HG02678 (cell line): ENCODE data around the gene ATP8B3.
"Not testable (repeated sequence)": the region's sequence is repeated elsewhere in the genome, so short reads cannot be mapped to it uniquely, and the experiment has no call there.

Source experiments
- ATAC-seq: cut with Tn5 transposase; IDR thresholded peaks from one replicate; pipeline ENCODE4 v1.9.1; 2021; ENCODE audit warnings: mild to moderate bottlenecking, moderate library complexity; ENCODE audit not compliant: unreplicated experiment

Gene ATP8B3

DNA sequence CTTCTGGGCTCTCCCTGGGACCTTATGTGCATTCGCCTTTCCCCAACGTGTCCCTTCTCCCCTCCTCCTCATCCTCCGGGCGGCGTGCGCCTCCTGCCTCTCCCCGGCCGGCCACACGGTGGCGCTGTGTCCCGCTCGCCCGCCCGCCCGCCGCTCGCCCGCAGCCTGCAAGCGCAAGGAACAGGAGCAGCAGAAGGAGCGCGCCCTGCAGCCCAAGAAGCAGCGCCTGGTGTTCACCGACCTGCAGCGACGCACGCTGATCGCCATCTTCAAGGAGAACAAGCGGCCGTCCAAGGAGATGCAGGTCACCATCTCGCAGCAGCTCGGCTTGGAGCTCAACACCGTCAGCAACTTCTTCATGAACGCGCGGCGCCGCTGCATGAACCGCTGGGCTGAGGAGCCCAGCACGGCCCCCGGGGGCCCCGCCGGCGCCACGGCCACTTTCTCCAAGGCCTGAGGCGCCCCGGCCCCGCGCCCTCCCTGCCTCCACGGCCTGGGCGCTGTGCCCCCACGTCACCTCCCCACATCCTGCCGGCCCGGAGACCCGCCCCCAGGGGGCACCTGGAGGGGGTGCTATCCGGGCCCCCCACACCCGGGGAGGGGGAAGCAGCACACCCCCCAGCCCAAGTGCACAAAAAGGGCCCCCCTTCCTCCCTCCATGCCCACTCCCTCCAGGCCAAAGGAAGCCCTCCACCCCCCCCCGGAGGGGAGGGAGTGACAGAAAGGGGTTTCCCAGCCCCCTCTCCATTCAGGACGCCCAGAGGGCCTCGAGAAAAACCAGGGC is 36.9 kb downstream of the ATP8B3 start:
- no peak for ATAC-seq

DNA sequence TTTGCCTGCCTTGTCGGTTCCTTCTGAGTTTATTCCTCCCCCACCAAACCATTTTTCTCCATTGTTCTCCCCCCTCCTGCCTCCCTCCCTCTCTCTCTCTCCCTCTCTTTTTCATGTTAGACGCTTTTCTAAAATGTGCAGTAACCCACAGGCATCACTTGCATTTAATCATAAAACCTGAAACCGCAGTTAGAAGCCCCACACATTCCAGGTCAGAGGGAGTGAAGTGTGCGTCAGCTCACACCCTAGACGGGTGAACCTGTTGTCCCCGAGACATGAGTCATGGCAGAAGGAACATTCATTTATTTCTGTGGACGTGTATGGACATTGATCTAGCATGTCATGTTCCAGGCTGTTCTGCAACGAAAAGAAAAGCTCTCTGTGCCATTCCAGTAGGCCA is 38.9 kb downstream of the ATP8B3 start:
- no peak for ATAC-seq

DNA sequence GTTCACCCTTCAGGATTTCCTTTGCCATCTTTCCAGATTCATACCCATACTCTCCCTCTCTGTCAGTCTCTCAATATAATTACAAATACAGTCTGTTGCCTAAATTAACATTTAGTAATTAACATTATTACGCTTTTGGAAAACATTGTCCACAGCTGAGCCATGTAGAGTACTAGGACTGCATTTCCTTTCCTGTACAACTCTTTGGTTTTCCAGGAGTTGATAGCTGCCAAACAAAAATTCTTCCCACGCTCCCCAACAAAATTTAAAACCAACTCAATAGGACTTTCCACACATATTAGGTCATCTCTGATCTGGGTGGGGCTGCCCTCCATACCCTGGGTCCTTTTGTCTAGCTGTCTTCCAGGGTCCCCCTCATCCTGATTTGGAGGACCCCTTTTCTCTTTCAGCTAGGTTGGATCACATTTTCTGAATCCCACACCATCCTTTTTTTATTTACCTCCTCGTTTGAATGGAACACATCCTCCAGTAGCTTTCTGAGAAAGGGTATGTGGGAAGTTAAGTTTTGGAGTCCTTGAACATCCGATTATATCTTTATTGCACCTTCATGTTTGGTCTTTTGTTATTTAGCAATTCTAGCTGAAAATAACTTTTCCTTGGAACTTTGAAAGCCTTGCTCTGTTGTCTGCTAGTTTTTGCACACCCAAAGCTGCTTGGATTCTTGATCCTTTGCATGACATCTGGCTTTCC is 41.1 kb downstream of the ATP8B3 start:
- ATAC-seq, result no peak

- no peak for ATAC-seq
Measured at GRCh38 chr19:1769645-1769985, 42.5 kb downstream of the ATP8B3 start.

DNA sequence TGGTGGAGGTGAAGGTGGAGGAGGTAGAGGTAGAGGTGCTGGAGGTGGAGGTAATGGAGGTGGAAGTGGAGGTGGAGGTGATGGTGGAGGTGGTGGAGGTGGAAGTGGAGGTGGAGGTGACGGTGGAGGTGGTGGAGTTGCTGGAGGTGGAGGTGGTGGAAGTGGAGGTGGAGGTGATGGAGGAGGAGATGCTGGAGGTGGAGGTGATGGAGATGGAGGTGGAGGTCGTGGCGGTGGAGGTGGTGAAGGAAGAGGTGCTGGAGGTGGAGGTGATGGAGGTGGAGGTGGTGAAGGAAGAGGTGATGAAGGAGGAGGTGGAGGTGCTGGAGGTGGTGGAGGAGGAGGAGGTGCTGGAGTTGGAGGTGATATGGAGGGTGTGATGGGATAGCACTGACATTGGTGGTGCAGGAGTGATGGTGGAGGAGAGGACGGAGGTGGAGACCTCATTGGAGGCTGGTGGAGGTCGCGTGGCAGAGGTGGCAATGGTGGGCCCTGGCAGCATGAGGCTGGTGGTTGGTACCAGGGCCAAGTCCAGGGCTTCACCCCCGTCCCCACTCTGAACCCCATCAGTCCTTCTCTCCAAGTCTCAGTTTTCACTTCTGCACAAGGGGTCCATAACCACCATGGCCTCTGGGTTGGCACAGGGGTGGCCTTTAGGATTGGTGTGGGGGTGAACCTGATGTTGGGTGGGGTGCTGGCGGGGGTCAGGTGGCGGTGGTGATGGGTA is 43.0 kb downstream of the ATP8B3 start:
- ATAC-seq, result no peak

GRCh38 chr19:1768248-1768647 is 43.8 kb downstream of the ATP8B3 start:
- no peak for ATAC-seq

DNA sequence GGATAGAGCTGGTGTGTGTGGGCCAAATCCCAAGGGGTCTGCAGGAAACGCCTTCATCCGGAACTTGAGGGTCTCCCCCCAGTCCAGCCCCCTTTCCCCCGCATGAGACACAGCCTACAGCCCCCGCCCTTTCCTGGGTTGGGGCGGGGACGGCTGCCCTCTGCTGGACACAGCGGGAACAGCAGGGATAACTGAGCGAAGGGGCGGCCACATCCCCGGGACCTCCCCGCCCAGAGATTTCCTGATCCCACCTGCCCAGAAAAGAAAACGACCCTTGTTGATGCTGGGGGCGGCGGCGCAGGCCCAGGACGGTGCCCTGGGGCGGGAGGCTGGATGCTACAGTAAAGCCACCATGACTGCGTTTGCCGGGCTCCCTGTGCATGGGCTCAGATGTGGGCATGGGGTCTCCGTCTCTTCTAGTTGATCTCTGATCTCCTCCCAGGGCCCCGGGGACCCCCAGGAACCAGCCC is 44.6 kb downstream of the ATP8B3 start:
- ATAC-seq, result no peak

DNA sequence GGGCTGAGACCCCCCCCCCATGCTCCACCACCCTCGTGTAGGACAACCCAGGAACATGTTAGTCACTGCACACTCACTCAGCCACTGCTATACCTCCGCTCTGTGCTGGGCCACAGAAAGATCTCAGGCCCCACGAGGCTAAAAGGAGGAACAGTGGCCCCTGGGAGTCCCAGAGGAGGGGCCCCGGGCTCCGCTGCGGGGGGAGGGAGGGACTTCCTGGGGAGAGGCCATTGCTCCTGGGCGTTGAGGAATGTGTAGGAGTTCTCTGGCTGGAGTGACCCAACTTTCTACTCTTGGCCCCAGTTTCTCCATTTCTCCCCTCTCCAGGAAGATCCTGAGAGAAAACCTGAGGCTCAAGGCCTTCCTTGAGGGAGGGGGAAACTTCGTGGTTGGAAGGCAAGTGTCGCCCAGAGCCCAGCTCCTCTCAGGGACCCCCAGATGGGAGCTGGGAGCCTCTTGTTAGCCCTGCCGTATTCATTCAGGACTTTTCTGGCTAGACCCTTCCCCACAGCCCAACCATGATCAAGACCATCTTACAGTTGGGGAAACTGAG is 45.2 kb downstream of the ATP8B3 start:
- no peak for ATAC-seq

- ATAC-seq, result no peak
Measured at GRCh38 chr19:1765904-1766799, 45.9 kb downstream of the ATP8B3 start.

- no peak for ATAC-seq
Measured at GRCh38 chr19:1765232-1765903, 46.7 kb downstream of the ATP8B3 start.

- no peak for ATAC-seq
Measured at GRCh38 chr19:1764729-1765128, 47.3 kb downstream of the ATP8B3 start.

- no peak for ATAC-seq
Measured at GRCh38 chr19:1763648-1764639, 48.1 kb downstream of the ATP8B3 start.

DNA sequence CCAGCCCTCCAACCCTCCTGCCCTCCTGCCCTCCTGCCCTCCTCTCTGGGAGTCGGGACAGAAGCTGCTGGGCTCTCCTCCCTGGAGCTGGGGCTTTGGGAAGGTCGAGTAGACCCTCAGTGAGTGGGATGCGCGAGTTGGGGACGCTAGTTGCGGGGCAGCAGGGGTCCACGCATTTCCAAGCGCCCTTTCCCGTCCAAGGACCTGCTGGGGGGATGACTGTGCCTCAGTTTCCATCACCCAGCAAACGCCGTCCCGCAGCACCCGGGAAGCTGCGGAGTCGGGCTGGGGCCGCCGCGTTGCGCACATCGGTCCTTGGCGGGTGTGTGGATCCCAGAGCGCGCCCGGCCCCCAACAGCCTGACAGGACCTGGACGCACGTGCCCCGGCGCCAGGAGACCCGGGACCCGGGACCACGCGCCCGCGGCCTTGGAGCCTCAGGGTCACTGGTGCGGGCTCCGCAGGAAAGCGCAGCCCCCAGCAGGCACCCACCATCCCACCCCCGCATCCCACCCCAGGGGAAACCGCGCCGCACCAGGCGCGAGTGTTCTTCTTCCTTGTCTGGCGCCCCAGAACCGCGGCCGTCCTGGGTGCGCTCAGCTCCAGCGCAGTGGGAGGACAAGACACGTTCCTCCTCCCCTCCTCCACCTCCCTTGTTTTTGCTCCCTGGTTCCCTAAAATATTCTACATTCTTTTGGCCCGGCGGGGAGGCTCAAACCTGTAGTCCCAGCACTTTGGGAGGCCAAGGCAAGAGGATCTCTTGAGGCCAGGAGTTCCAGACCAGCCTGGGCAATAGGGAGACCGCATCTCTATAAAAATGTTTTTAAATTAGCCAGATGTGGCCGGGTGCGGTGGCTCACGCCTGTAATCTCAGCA is 49.6 kb downstream of the ATP8B3 start:
- ATAC-seq, result no peak

GRCh38 chr19:1761528-1762242 is 50.4 kb downstream of the ATP8B3 start:
- no peak for ATAC-seq

- not testable (repeated sequence) for ATAC-seq
Measured at GRCh38 chr19:1760786-1761527, 51.1 kb downstream of the ATP8B3 start.

GRCh38 chr19:1760020-1760419 is 52.1 kb downstream of the ATP8B3 start:
- ATAC-seq, result no peak
